ENCODE results near the gene ZNF664.

The ZNF664 gene

GRCh38 chr12:124004233-124004875 is 31.3 kb downstream of the ZNF664 start:
- ATAC-seq (replicated peaks) (no peak), DNase-seq (no peak)
- Mint-ChIP-seq H3K36me3 (ENCODE audit: insufficient read depth) (no peaks in the 10 kb centered on the region), H3K27me3 (no peaks in the 10 kb centered on the region), H3K27ac (no peak overlapping the region), H3K9me3 (no peaks in the 10 kb centered on the region), H3K4me1 (ENCODE audit: low read depth in 2 of 2) (peaks cover 12 to 15% of the 10 kb centered on the region in 2 donors), H3K4me3 (no peak overlapping the region)

- Mint-ChIP-seq H3K27me3 (no peaks in the 10 kb centered on the region), H3K4me3 (no peak overlapping the region), H3K27ac (peak overlapping the region; percentile 1 to 42), H3K36me3 (ENCODE audit: insufficient read depth) (peaks cover 14% of the 10 kb centered on the region), H3K4me1 (ENCODE audit: low read depth in 2 of 2) (peaks cover 12 to 15% of the 10 kb centered on the region in 2 donors), H3K9me3 (no peaks in the 10 kb centered on the region)
- DNase-seq, result no peak
- no peak for ATAC-seq (replicated peaks)
Measured at GRCh38 chr12:124006085-124006845, 33.2 kb downstream of the ZNF664 start.

GRCh38 chr12:124006846-124007713 is 34.1 kb downstream of the ZNF664 start:
- H3K27ac Mint-ChIP-seq, result peak overlapping the region; percentile 1 to 42
- no peak for ATAC-seq (replicated peaks)
- H3K36me3 Mint-ChIP-seq (ENCODE audit: insufficient read depth), result peaks cover 19% of the 10 kb centered on the region
- no peaks in the 10 kb centered on the region for H3K9me3 Mint-ChIP-seq
- H3K4me3 Mint-ChIP-seq, result no peak overlapping the region
- no peak for DNase-seq
- peaks cover 12 to 15% of the 10 kb centered on the region in 2 donors for H3K4me1 Mint-ChIP-seq (ENCODE audit: low read depth in 2 of 2)
- no peaks in the 10 kb centered on the region for H3K27me3 Mint-ChIP-seq

GRCh38 chr12:124007826-124008570 is 35.0 kb downstream of the ZNF664 start:
- Mint-ChIP-seq H3K27me3 (no peaks in the 10 kb centered on the region), H3K4me1 (ENCODE audit: low read depth in 2 of 2) (peaks cover 12 to 15% of the 10 kb centered on the region in 2 donors), H3K4me3 (no peak overlapping the region), H3K9me3 (no peaks in the 10 kb centered on the region), H3K27ac (peak overlapping the region in 1 of 2 donors; percentile 47), H3K36me3 (ENCODE audit: insufficient read depth) (peaks cover 28% of the 10 kb centered on the region)
- no peak for ATAC-seq (replicated peaks)
- DNase-seq, result no peak

GRCh38 chr12:124008595-124008994 is 35.6 kb downstream of the ZNF664 start:
- ATAC-seq (replicated peaks) (no peak), DNase-seq (no peak)
- H3K27ac Mint-ChIP-seq, result peak overlapping the region in 1 of 2 donors; percentile 47
- H3K9me3 Mint-ChIP-seq, result no peaks in the 10 kb centered on the region
- H3K27me3 Mint-ChIP-seq, result no peaks in the 10 kb centered on the region
- H3K36me3 Mint-ChIP-seq (ENCODE audit: insufficient read depth), result peaks cover 33% of the 10 kb centered on the region
- H3K4me1 Mint-ChIP-seq (ENCODE audit: low read depth in 2 of 2), result peaks cover 12 to 15% of the 10 kb centered on the region in 2 donors
- no peak overlapping the region for H3K4me3 Mint-ChIP-seq

- peaks cover 33% of the 10 kb centered on the region for H3K36me3 Mint-ChIP-seq (ENCODE audit: insufficient read depth)
- H3K4me1 Mint-ChIP-seq (ENCODE audit: low read depth in 2 of 2), result peaks cover 12 to 15% of the 10 kb centered on the region in 2 donors
- no peak for ATAC-seq (replicated peaks)
- DNase-seq, result no peak
- H3K9me3 Mint-ChIP-seq, result no peaks in the 10 kb centered on the region
- no peak overlapping the region for H3K27ac Mint-ChIP-seq
- no peak overlapping the region for H3K4me3 Mint-ChIP-seq
- H3K27me3 Mint-ChIP-seq, result no peaks in the 10 kb centered on the region
Measured at GRCh38 chr12:124009781-124010180, 36.8 kb downstream of the ZNF664 start.

- Mint-ChIP-seq H3K9me3 (no peaks in the 10 kb centered on the region), H3K4me3 (no peak overlapping the region), H3K27me3 (no peaks in the 10 kb centered on the region), H3K36me3 (ENCODE audit: insufficient read depth) (peaks cover 33% of the 10 kb centered on the region), H3K27ac (peak overlapping the region; percentile 3 to 28), H3K4me1 (ENCODE audit: low read depth in 2 of 2) (peaks cover 11 to 13% of the 10 kb centered on the region in 2 donors)
- ATAC-seq (replicated peaks) (no peak), DNase-seq (no peak)
Measured at GRCh38 chr12:124010687-124011086, 37.7 kb downstream of the ZNF664 start.

- ATAC-seq (replicated peaks) (no peak), DNase-seq (no peak)
- H3K36me3 Mint-ChIP-seq (ENCODE audit: insufficient read depth), result peaks cover 33% of the 10 kb centered on the region
- H3K4me3 Mint-ChIP-seq, result no peak overlapping the region
- H3K9me3 Mint-ChIP-seq, result no peaks in the 10 kb centered on the region
- H3K4me1 Mint-ChIP-seq (ENCODE audit: low read depth in 2 of 2), result peaks cover 4 to 6% of the 10 kb centered on the region in 2 donors
- no peaks in the 10 kb centered on the region for H3K27me3 Mint-ChIP-seq
- H3K27ac Mint-ChIP-seq, result no peak overlapping the region
Measured at GRCh38 chr12:124011435-124012115, 38.6 kb downstream of the ZNF664 start.

GRCh38 chr12:124013073-124013472 is 40.1 kb downstream of the ZNF664 start:
- no peaks in the 10 kb centered on the region for H3K27me3 Mint-ChIP-seq

GRCh38 chr12:124015494-124016461 is 42.8 kb downstream of the ZNF664 start:
- DNase-seq (no peak), ATAC-seq (replicated peaks) (no peak)
- H3K36me3 Mint-ChIP-seq (ENCODE audit: insufficient read depth), result peaks cover 23% of the 10 kb centered on the region
- H3K4me3 Mint-ChIP-seq, result no peak overlapping the region
- H3K27me3 Mint-ChIP-seq, result no peaks in the 10 kb centered on the region
- no peaks in the 10 kb centered on the region for H3K9me3 Mint-ChIP-seq
- peak overlapping the region; percentile 4 for H3K27ac Mint-ChIP-seq
- H3K4me1 Mint-ChIP-seq (ENCODE audit: low read depth in 2 of 2), result no peaks in the 10 kb centered on the region

More at GRCh38 chr12:124013073-124013472, 40.1 kb downstream of the ZNF664 start:
- Mint-ChIP-seq H3K27ac (no peak overlapping the region), H3K9me3 (no peaks in the 10 kb centered on the region), H3K36me3 (ENCODE audit: insufficient read depth) (peaks cover 33% of the 10 kb centered on the region), H3K4me1 (ENCODE audit: low read depth in 2 of 2) (no peaks in the 10 kb centered on the region), H3K4me3 (no peak overlapping the region)
- DNase-seq, result no peak
- no peak for ATAC-seq (replicated peaks)

GRCh38 chr12:124017064-124017463 is 44.0 kb downstream of the ZNF664 start:
- no peak for DNase-seq
- Mint-ChIP-seq H3K27ac (no peak overlapping the region), H3K36me3 (ENCODE audit: insufficient read depth) (peaks cover 14% of the 10 kb centered on the region), H3K4me3 (no peak overlapping the region), H3K9me3 (no peaks in the 10 kb centered on the region), H3K27me3 (no peaks in the 10 kb centered on the region), H3K4me1 (ENCODE audit: low read depth in 2 of 2) (no peaks in the 10 kb centered on the region)
- no peak for ATAC-seq (replicated peaks)

GRCh38 chr12:124018539-124018938 is 45.5 kb downstream of the ZNF664 start:
- Mint-ChIP-seq H3K27ac (no peak overlapping the region), H3K4me1 (ENCODE audit: low read depth in 2 of 2) (no peaks in the 10 kb centered on the region), H3K36me3 (ENCODE audit: insufficient read depth) (peaks cover under 1% of the 10 kb centered on the region), H3K4me3 (no peak overlapping the region), H3K27me3 (no peaks in the 10 kb centered on the region), H3K9me3 (no peaks in the 10 kb centered on the region)
- no peak for DNase-seq
- ATAC-seq (replicated peaks), result no peak
